LNCAP (cell line): ENCODE measurements around the gene INSL6.

Experiments
- TF ChIP-seq, protein P1 (sequence below): fragments of 450-650 bp; IDR thresholded peaks from 2 replicates; pipeline ENCODE4 v1.5.1; 2017; ENCODE audit warnings: mild to moderate bottlenecking

INSL6 gene, protein sequence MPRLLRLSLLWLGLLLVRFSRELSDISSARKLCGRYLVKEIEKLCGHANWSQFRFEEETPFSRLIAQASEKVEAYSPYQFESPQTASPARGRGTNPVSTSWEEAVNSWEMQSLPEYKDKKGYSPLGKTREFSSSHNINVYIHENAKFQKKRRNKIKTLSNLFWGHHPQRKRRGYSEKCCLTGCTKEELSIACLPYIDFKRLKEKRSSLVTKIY

DNA sequence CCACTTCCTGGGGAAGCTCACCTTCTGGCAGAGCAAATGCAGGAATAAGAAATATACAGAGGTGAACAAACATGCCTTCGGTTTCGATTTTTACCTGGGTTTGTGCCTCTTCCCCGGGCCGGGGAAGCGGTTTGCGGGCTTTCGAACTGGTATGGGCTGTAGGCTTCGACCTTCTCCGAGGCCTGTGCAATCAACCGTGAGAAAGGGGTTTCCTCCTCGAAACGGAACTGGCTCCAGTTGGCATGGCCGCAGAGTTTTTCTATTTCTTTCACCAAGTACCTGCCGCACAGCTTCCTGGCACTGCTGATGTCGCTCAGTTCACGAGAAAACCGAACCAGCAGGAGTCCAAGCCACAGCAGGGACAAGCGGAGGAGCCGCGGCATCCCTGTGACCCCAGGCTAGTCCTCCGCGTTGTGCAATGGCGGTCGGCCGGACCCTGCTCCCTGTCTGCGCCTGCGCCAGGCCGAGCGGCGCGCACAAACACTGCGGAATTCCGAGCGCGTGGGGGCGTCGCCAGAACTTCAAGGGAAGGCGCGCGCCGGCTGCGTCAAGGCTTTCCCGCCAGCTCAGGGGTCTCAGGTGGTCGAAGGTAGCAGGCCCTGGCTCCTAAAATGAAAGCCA lies at the start of gene INSL6:
TSS of gene INSL6 (minus strand) at position 420 of the 621 bp plus-strand sequence. CDS start at position 383, 37 bp downstream.
- TF ChIP-seq, protein P1, sequence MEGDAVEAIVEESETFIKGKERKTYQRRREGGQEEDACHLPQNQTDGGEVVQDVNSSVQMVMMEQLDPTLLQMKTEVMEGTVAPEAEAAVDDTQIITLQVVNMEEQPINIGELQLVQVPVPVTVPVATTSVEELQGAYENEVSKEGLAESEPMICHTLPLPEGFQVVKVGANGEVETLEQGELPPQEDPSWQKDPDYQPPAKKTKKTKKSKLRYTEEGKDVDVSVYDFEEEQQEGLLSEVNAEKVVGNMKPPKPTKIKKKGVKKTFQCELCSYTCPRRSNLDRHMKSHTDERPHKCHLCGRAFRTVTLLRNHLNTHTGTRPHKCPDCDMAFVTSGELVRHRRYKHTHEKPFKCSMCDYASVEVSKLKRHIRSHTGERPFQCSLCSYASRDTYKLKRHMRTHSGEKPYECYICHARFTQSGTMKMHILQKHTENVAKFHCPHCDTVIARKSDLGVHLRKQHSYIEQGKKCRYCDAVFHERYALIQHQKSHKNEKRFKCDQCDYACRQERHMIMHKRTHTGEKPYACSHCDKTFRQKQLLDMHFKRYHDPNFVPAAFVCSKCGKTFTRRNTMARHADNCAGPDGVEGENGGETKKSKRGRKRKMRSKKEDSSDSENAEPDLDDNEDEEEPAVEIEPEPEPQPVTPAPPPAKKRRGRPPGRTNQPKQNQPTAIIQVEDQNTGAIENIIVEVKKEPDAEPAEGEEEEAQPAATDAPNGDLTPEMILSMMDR = no peak

DNA sequence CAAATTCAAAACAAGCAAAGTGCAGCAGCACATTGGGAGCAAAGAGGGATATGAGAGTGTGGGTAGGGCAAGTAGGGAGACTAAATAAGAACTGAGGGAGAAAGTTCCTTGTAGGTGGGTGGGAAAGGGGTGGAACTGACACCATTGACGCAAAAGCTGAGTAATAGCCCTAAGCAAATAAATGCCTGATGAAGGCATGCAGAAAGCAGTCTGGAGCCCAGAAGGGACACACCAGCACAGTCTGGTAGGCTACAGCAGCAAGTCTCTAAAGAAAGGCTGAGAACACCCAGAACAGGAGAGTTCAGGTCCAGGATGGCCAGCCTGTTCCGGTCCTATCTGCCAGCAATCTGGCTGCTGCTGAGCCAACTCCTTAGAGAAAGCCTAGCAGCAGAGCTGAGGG lies 45.8 kb upstream of the INSL6 start, which contains the start of gene INSL4:
TSS of gene INSL4 (plus strand) at position 208 of the 400 bp plus-strand sequence. CDS start at position 313, 105 bp downstream.
- TF ChIP-seq, protein P1 = no peak

DNA sequence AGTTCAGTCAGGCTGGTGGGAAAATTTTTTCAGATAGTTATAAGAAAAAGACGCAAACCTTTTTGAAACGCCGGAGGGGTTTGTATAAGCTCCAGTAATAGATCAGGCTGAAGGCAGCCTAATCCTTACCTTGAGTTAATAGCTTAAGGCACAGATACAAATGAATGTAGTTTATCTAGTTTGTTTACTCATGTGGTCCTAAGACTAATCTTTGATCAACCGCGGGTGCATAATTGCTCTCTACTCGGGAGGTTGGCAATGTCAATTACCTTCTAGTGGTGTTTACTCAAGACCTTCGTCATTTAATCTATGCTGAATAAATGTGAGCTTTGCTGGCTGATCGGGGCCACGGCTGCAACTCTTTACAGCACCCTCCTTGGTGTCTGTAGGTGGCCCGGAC lies 45.1 kb upstream of the INSL6 start:
- TF ChIP-seq, protein P1 = no peak

DNA sequence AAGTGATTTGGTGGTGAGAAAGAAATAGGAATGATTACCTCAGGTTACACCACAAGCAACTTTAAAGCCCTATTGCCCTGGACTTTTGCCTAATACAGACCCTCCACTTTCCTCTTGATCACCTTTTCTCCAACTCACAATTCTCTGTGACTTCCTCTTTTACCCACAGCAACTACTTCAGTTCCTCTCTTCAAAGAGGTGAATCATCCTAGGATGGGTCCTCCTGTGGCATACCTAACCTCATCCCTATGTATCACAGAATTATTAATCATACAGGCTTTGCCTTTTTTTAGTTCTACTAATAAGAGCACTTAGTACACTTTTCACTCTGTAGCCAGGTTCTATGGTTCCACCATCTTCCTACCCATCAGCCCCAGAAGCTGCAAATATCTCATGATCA lies 19.6 kb upstream of the INSL6 start:
- TF ChIP-seq, protein P1 = no peak

DNA sequence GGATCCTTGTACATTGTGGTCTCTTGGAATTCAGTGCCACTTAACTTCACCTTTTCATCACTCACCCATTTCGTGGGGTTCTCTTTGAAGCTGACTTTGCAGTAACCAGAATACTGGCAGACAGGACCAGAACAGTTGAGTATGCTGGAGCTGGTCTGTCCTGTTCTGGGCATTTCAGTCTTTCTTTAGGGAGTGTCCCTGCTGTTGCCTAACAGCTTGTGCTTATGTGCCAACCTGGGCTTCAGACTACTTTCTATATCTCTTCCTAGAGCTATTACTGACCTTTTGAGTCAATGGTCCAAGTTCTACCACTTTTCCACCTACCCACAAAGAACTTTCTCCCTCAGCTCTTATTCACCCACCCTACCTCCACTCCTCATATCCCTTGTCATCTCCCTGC lies 10.0 kb upstream of the INSL6 start:
- TF ChIP-seq, protein P1 = no peak

DNA sequence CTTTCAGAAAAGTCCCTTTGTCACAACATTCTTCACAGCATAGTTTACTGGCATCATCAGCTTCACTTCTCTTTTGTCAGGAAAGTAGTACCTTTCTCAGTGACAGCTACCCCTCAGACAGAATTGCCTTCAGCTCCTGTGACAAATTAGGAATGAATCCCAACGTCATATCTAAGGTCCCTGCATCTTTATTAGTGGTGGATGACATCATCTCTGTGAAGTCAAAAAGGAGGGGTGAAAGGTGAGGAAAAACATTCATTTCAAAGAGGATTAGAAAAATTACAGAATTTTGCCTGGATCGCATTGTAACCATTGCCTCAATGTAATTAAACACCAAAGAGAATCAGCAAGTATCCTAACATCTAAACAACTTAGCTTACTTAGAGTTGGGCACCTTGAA lies 7.9 kb upstream of the INSL6 start:
- TF ChIP-seq, protein P1 = no peak

DNA sequence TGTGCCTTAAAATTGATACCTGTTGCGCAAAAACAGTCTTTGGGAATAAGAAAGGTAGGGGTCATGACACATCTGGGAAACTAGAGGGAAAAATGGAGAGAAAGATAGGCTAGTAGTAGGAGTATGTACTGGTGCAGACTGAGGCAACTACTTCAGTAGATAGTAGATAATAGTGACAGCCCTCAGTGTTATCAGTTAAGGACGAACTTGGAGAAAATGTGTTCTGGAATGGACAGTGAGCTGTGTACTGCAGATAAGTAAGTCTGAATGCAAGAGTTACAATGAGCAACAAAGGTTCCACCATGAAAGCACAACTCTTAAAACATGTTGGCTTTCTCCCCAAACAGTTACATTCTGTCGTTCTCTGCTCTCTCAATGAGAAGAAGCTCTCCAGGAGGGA lies 6.5 kb upstream of the INSL6 start:
- TF ChIP-seq, protein P1 = no peak
